ENCODE measurements around the gene OST4.

OST4 gene

DNA sequence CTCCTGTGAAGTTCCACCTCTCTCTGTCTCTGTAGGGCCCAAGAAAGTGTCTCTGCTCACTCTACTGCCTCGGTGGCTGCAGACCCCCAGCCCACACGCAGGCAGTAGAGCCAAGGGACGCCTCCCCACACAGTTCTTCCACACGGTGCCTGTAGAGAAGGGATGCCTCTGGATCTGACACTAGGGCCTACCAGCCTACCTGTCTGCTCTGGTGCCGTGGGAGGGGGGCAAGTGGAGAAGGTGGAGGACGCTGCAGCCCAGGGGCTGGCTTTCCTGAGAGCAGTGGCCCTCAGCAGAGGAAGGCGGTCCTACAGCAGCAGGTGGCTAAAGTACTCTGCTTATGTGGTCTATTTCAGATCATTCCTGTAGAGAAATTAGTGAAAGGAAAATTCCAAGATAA, 47.7 kb downstream of the OST4 start:
- DNase-seq (ENCODE audit: low read depth) = no peak
- no peak for TF ChIP-seq CTCF (IDR thresholded peaks at IDR 0.05; ENCODE audit: low read depth, low read length, missing control alignments)

GRCh38 chr2:27021253-27022049, 50.0 kb downstream of the OST4 start:
- no peak for DNase-seq (ENCODE audit: low read depth)
- H3K4me3 ChIP-seq (ENCODE audit: low read depth, low read length) = no peak overlapping the region
- TF ChIP-seq CTCF (IDR thresholded peaks at IDR 0.05; ENCODE audit: low read depth, low read length, missing control alignments) = no peak

More for the DNA sequence above, 47.7 kb downstream of the OST4 start:
- no peak overlapping the region for H3K4me3 ChIP-seq (ENCODE audit: low read depth, low read length)
